SK-N-SH treated with all-trans-retinoic acid at 6 μM for 48 hours (cell line): ENCODE data around the gene PLSCR2.

ENCODE experiments used
- BACH2 ChIP-seq: fragments of 250-450 bp; sonication (Bioruptor Pico); IDR thresholded peaks from 2 replicates; pipeline ENCODE4 v1.9.0; 2021; ENCODE audit warnings: mild to moderate bottlenecking, borderline replicate concordance
- CREB5 ChIP-seq: fragments of 250-450 bp; sonication (Bioruptor Pico); IDR thresholded peaks from 2 replicates; pipeline ENCODE4 v1.5.1; 2020; ENCODE audit warnings: low read depth, mild to moderate bottlenecking, moderate library complexity
- CSDC2 ChIP-seq: fragments of 250-450 bp; sonication (Bioruptor Pico); IDR thresholded peaks from 2 replicates; pipeline ENCODE4 v1.5.0; 2020; ENCODE audit warnings: mild to moderate bottlenecking, moderate library complexity
- GLIS3 ChIP-seq: fragments of 250-450 bp; sonication (Bioruptor Pico); IDR thresholded peaks from 2 replicates; pipeline ENCODE4 v1.5.0; 2020; ENCODE audit warnings: mild to moderate bottlenecking, moderate library complexity
- ISL1 ChIP-seq: fragments of 250-450 bp; sonication (Bioruptor Pico); IDR thresholded peaks from 2 replicates; pipeline ENCODE4 v2.1.2; 2022; ENCODE audit warnings: mild to moderate bottlenecking, moderate library complexity
- OSR1 ChIP-seq: fragments of 250-450 bp; sonication (Bioruptor Pico); IDR thresholded peaks from 2 replicates; pipeline ENCODE4 v1.8.0; 2022; ENCODE audit warnings: moderate library complexity, mild to moderate bottlenecking, inconsistent platforms
- PPARA ChIP-seq: fragments of 250-450 bp; sonication (Bioruptor Pico); IDR thresholded peaks from 2 replicates; pipeline ENCODE4 v1.5.0; 2020; ENCODE audit warnings: mild to moderate bottlenecking, borderline replicate concordance
- RARB ChIP-seq: fragments of 250-450 bp; sonication (Bioruptor Pico); IDR thresholded peaks from 2 replicates; pipeline ENCODE4 v1.8.0; 2021; ENCODE audit warnings: mild to moderate bottlenecking, moderate library complexity
- TOX ChIP-seq: fragments of 250-450 bp; sonication (Bioruptor Pico); IDR thresholded peaks from 2 replicates; pipeline ENCODE4 v1.8.0; 2021; ENCODE audit warnings: mild to moderate bottlenecking, moderate library complexity, borderline replicate concordance
- ZNF565 ChIP-seq: fragments of 450-650 bp; formaldehyde crosslinking; conservative IDR thresholded peaks from 2 replicates; pipeline ENCODE4 v1.5.0; 2020; ENCODE audit warnings: low read depth, mild to moderate bottlenecking, moderate library complexity
- ZNF70 ChIP-seq: fragments of 450-650 bp; formaldehyde crosslinking; IDR thresholded peaks from 2 replicates; pipeline ENCODE4 v1.5.0; 2020; ENCODE audit warnings: mild to moderate bottlenecking, moderate library complexity
- ZNF8 ChIP-seq: fragments of 450-650 bp; formaldehyde crosslinking; IDR thresholded peaks from 2 replicates; pipeline ENCODE4 v1.5.0; 2020; ENCODE audit warnings: mild to moderate bottlenecking, moderate library complexity
- TF ChIP-seq, protein P1 (sequence below): fragments of 250-450 bp; sonication (Bioruptor Pico); IDR thresholded peaks from 2 replicates; pipeline ENCODE4 v1.5.0; 2020; ENCODE audit warnings: mild to moderate bottlenecking, moderate library complexity
- TF ChIP-seq, protein P2 (sequence below): fragments of 250-450 bp; sonication (Bioruptor Pico); IDR thresholded peaks from 2 replicates; pipeline ENCODE4 v1.8.0; 2020; ENCODE audit warnings: mild to moderate bottlenecking, moderate library complexity, borderline replicate concordance

DNA sequence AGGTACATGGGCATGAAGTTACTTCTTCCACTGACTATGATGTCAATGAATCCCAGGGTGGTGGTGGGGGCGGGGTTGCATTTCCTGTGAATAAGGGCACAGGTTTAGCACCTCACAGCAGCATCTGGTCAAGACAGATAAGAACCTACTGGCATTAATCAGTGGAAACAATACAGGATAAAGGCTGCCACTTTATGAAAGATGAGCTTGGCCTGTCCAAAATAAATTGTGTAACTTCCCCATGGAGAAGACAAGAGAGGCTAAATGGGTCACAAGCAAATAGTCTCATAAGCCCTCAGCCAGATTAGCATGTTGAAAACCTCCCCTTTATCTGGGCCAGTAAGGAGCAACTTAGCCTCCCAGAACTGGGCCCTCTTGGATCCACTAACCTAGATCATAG lies 27.4 kb upstream of the PLSCR2 start:
- no peak for TF ChIP-seq ISL1 (CRISPR knock-in tag)
- no peak for TF ChIP-seq GLIS3 (CRISPR knock-in tag)
- TF ChIP-seq, protein P1, sequence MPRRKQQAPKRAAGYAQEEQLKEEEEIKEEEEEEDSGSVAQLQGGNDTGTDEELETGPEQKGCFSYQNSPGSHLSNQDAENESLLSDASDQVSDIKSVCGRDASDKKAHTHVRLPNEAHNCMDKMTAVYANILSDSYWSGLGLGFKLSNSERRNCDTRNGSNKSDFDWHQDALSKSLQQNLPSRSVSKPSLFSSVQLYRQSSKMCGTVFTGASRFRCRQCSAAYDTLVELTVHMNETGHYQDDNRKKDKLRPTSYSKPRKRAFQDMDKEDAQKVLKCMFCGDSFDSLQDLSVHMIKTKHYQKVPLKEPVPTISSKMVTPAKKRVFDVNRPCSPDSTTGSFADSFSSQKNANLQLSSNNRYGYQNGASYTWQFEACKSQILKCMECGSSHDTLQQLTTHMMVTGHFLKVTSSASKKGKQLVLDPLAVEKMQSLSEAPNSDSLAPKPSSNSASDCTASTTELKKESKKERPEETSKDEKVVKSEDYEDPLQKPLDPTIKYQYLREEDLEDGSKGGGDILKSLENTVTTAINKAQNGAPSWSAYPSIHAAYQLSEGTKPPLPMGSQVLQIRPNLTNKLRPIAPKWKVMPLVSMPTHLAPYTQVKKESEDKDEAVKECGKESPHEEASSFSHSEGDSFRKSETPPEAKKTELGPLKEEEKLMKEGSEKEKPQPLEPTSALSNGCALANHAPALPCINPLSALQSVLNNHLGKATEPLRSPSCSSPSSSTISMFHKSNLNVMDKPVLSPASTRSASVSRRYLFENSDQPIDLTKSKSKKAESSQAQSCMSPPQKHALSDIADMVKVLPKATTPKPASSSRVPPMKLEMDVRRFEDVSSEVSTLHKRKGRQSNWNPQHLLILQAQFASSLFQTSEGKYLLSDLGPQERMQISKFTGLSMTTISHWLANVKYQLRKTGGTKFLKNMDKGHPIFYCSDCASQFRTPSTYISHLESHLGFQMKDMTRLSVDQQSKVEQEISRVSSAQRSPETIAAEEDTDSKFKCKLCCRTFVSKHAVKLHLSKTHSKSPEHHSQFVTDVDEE (CRISPR knock-in tag) = no peak
- TF ChIP-seq, protein P2, sequence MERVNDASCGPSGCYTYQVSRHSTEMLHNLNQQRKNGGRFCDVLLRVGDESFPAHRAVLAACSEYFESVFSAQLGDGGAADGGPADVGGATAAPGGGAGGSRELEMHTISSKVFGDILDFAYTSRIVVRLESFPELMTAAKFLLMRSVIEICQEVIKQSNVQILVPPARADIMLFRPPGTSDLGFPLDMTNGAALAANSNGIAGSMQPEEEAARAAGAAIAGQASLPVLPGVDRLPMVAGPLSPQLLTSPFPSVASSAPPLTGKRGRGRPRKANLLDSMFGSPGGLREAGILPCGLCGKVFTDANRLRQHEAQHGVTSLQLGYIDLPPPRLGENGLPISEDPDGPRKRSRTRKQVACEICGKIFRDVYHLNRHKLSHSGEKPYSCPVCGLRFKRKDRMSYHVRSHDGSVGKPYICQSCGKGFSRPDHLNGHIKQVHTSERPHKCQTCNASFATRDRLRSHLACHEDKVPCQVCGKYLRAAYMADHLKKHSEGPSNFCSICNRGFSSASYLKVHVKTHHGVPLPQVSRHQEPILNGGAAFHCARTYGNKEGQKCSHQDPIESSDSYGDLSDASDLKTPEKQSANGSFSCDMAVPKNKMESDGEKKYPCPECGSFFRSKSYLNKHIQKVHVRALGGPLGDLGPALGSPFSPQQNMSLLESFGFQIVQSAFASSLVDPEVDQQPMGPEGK = no peak
- TF ChIP-seq ZNF8 (CRISPR knock-in tag) = no peak
- TF ChIP-seq RARB (CRISPR knock-in tag) = no peak
- TF ChIP-seq TOX (CRISPR knock-in tag) = no peak
- no peak for TF ChIP-seq BACH2
- TF ChIP-seq ZNF565 (CRISPR knock-in tag) = no peak
- TF ChIP-seq OSR1 (CRISPR knock-in tag) = no peak
- TF ChIP-seq PPARA (CRISPR knock-in tag) = no peak
- TF ChIP-seq ZNF70 = no peak
- TF ChIP-seq CSDC2 (CRISPR knock-in tag) = no peak
- TF ChIP-seq CREB5 = no peak
